SK-N-SH treated with all-trans-retinoic acid at 6 μM for 48 hours (cell line): ENCODE data around the gene PHF2.

Source experiments
- ATAC-seq: fragments of 200-7000 bp; cut with Tn5 transposase; 3 replicates; pipeline ENCODE4 v1.9.1; 2020; ENCODE audit warnings: mild to moderate bottlenecking, moderate library complexity
- ARNTL ChIP-seq: fragments of 450-650 bp; formaldehyde crosslinking; IDR thresholded peaks from 2 replicates; pipeline ENCODE4 v1.5.0; 2020; ENCODE audit warnings: low read depth, mild to moderate bottlenecking, moderate library complexity, borderline replicate concordance
- BACH2 ChIP-seq: fragments of 250-450 bp; sonication (Bioruptor Pico); IDR thresholded peaks from 2 replicates; pipeline ENCODE4 v1.9.0; 2021; ENCODE audit warnings: mild to moderate bottlenecking, borderline replicate concordance
- CSDC2 ChIP-seq: fragments of 250-450 bp; sonication (Bioruptor Pico); IDR thresholded peaks from 2 replicates; pipeline ENCODE4 v1.5.0; 2020; ENCODE audit warnings: mild to moderate bottlenecking, moderate library complexity
- ESRRG ChIP-seq: fragments of 250-450 bp; sonication (Bioruptor Pico); IDR thresholded peaks from 2 replicates; pipeline ENCODE4 v1.6.1; 2021; ENCODE audit warnings: mild to moderate bottlenecking
- GLIS3 ChIP-seq: fragments of 250-450 bp; sonication (Bioruptor Pico); IDR thresholded peaks from 2 replicates; pipeline ENCODE4 v1.5.0; 2020; ENCODE audit warnings: mild to moderate bottlenecking, moderate library complexity
- ISL1 ChIP-seq: fragments of 250-450 bp; sonication (Bioruptor Pico); IDR thresholded peaks from 2 replicates; pipeline ENCODE4 v2.1.2; 2022; ENCODE audit warnings: mild to moderate bottlenecking, moderate library complexity
- PPARA ChIP-seq: fragments of 250-450 bp; sonication (Bioruptor Pico); IDR thresholded peaks from 2 replicates; pipeline ENCODE4 v1.5.0; 2020; ENCODE audit warnings: mild to moderate bottlenecking, borderline replicate concordance
- RARB ChIP-seq: fragments of 250-450 bp; sonication (Bioruptor Pico); IDR thresholded peaks from 2 replicates; pipeline ENCODE4 v1.8.0; 2021; ENCODE audit warnings: mild to moderate bottlenecking, moderate library complexity
- TCF4 ChIP-seq: fragments of 250-450 bp; sonication (Bioruptor Pico); IDR thresholded peaks from 2 replicates; pipeline ENCODE4 v1.8.0; 2021; ENCODE audit warnings: mild to moderate bottlenecking, moderate library complexity, borderline replicate concordance
- TOX ChIP-seq: fragments of 250-450 bp; sonication (Bioruptor Pico); IDR thresholded peaks from 2 replicates; pipeline ENCODE4 v1.8.0; 2021; ENCODE audit warnings: mild to moderate bottlenecking, moderate library complexity, borderline replicate concordance
- TSHZ2 ChIP-seq: fragments of 250-450 bp; sonication (Bioruptor Pico); IDR thresholded peaks from 2 replicates; pipeline ENCODE4 v1.5.0; 2020; ENCODE audit warnings: mild to moderate bottlenecking, moderate library complexity
- ZC3H10 ChIP-seq: fragments of 250-450 bp; sonication (Bioruptor Pico); IDR thresholded peaks from 2 replicates; pipeline ENCODE4 v1.5.1; 2021; ENCODE audit warnings: mild to moderate bottlenecking, moderate library complexity
- ZFP3 ChIP-seq: fragments of 250-450 bp; sonication (Bioruptor Pico); IDR thresholded peaks from 2 replicates; pipeline ENCODE4 v1.5.0; 2020; ENCODE audit warnings: mild to moderate bottlenecking, moderate library complexity
- ZFP30 ChIP-seq: fragments of 450-650 bp; formaldehyde crosslinking; IDR thresholded peaks from 2 replicates; pipeline ENCODE4 v1.5.0; 2022; ENCODE audit warnings: mild to moderate bottlenecking, moderate library complexity
- ZNF70 ChIP-seq: fragments of 450-650 bp; formaldehyde crosslinking; IDR thresholded peaks from 2 replicates; pipeline ENCODE4 v1.5.0; 2020; ENCODE audit warnings: mild to moderate bottlenecking, moderate library complexity
- ZNF8 ChIP-seq: fragments of 450-650 bp; formaldehyde crosslinking; IDR thresholded peaks from 2 replicates; pipeline ENCODE4 v1.5.0; 2020; ENCODE audit warnings: mild to moderate bottlenecking, moderate library complexity
- TF ChIP-seq, protein P1 (sequence below): fragments of 250-450 bp; sonication (Bioruptor Pico); IDR thresholded peaks from 2 replicates; pipeline ENCODE4 v1.8.0; 2021; ENCODE audit warnings: low read depth, mild to moderate bottlenecking, moderate library complexity, borderline replicate concordance
- TF ChIP-seq, protein P2 (sequence below): fragments of 250-450 bp; sonication (Bioruptor Pico); IDR thresholded peaks from 2 replicates; pipeline ENCODE4 v1.5.1; 2020; ENCODE audit warnings: low read depth, mild to moderate bottlenecking, moderate library complexity
- TF ChIP-seq, protein P3 (sequence below): fragments of 250-450 bp; sonication (Bioruptor Pico); IDR thresholded peaks from 2 replicates; pipeline ENCODE4 v1.5.1; 2021; ENCODE audit warnings: mild to moderate bottlenecking, moderate library complexity

The PHF2 gene

GRCh38 chr9:93589688-93590087, 13.3 kb downstream of the PHF2 start:
- no peak for ATAC-seq
- TF ChIP-seq CSDC2 (CRISPR knock-in tag): no peak
- no peak for TF ChIP-seq ZFP3 (CRISPR knock-in tag)
- TF ChIP-seq RARB: no peak

- TF ChIP-seq ESRRG (no peak), TOX (no peak), TCF4 (CRISPR knock-in tag) (no peak), ZNF8 (CRISPR knock-in tag) (no peak), ZNF70 (CRISPR knock-in tag) (no peak), RARB (no peak), ZC3H10 (CRISPR knock-in tag) (no peak), GLIS3 (CRISPR knock-in tag) (no peak), CSDC2 (CRISPR knock-in tag) (no peak), TSHZ2 (no peak), ZFP30 (CRISPR knock-in tag) (no peak), BACH2 (no peak), ARNTL (CRISPR knock-in tag) (no peak), ZFP3 (CRISPR knock-in tag) (no peak)
- TF ChIP-seq, protein P1, sequence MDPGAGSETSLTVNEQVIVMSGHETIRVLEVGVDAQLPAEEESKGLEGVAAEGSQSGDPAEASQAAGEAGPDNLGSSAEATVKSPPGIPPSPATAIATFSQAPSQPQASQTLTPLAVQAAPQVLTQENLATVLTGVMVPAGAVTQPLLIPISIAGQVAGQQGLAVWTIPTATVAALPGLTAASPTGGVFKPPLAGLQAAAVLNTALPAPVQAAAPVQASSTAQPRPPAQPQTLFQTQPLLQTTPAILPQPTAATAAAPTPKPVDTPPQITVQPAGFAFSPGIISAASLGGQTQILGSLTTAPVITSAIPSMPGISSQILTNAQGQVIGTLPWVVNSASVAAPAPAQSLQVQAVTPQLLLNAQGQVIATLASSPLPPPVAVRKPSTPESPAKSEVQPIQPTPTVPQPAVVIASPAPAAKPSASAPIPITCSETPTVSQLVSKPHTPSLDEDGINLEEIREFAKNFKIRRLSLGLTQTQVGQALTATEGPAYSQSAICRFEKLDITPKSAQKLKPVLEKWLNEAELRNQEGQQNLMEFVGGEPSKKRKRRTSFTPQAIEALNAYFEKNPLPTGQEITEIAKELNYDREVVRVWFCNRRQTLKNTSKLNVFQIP (CRISPR knock-in tag): no peak
- TF ChIP-seq, protein P2, sequence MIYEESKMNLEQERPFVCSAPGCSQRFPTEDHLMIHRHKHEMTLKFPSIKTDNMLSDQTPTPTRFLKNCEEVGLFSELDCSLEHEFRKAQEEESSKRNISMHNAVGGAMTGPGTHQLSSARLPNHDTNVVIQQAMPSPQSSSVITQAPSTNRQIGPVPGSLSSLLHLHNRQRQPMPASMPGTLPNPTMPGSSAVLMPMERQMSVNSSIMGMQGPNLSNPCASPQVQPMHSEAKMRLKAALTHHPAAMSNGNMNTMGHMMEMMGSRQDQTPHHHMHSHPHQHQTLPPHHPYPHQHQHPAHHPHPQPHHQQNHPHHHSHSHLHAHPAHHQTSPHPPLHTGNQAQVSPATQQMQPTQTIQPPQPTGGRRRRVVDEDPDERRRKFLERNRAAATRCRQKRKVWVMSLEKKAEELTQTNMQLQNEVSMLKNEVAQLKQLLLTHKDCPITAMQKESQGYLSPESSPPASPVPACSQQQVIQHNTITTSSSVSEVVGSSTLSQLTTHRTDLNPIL (CRISPR knock-in tag): no peak
- TF ChIP-seq, protein P3, sequence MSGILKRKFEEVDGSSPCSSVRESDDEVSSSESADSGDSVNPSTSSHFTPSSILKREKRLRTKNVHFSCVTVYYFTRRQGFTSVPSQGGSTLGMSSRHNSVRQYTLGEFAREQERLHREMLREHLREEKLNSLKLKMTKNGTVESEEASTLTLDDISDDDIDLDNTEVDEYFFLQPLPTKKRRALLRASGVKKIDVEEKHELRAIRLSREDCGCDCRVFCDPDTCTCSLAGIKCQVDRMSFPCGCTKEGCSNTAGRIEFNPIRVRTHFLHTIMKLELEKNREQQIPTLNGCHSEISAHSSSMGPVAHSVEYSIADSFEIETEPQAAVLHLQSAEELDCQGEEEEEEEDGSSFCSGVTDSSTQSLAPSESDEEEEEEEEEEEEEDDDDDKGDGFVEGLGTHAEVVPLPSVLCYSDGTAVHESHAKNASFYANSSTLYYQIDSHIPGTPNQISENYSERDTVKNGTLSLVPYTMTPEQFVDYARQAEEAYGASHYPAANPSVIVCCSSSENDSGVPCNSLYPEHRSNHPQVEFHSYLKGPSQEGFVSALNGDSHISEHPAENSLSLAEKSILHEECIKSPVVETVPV (CRISPR knock-in tag): no peak
- no peak for ATAC-seq
Measured at GRCh38 chr9:93590609-93591234, 14.3 kb downstream of the PHF2 start.

- TF ChIP-seq ZC3H10 (CRISPR knock-in tag) (no peak), ISL1 (CRISPR knock-in tag) (no peak)
- TF ChIP-seq, all 23 proteins: peak for 0
- ATAC-seq: no peak
Measured at GRCh38 chr9:93591301-93592007, 15.1 kb downstream of the PHF2 start.

DNA sequence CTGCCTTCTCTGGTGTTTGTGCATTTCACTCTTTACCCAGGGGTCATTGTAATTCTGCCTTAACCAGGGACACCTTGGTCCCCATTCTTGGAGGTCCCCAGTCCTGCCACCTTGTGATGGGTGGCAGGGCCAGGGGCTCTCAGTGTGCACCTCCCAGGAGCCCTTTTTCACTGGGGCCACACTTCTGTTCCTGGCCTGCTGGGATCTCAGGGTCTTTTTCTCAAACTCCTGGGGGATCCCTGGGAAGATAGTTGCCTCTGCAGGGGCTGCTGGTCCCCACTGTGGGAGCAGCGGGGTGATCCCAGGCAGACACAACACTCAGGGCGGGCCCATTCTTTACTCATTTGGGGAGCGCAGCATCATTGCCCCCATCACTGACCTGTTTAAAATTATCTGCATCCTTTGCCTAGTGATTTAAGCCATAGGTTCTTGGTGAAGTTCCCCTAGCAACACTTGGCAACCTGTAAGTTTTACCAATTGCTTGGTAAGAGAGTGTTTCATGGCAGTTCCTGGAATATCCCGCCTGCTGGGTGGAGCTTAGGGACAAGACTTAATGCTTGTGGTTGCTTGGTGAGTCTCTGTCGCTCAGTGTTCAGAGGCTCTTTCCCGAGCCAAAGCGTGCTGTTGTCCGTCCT, 15.7 kb downstream of the PHF2 start:
- no peak; the same call in 1 of the 3 replicates for ATAC-seq
- TF ChIP-seq GLIS3 (CRISPR knock-in tag) (no peak), TOX (no peak), ESRRG (no peak), TCF4 (CRISPR knock-in tag) (no peak), PPARA (CRISPR knock-in tag) (no peak), TSHZ2 (no peak)
- TF ChIP-seq, protein P3 (CRISPR knock-in tag): no peak
- TF ChIP-seq, protein P1 (CRISPR knock-in tag): no peak
